Hippocampal formation (tissue), 2 donors: ENCODE measurements around the gene NR1H4.
A peak's percentile ranks its signal among the peaks of the same experiment; 100 is the strongest.
"Not testable (repeated sequence)": the region's sequence is repeated elsewhere in the genome, so short reads cannot be mapped to it uniquely, and the experiment has no call there.

ENCODE experiments used
- DNase-seq, 2 donors: peaks; one replicate each; lab custom pipeline; 2025; lab: John Stamatoyannopoulos, UW

NR1H4 gene

GRCh38 chr12:100515968-100516367 lies 42.3 kb downstream of the NR1H4 start:
- no peak for DNase-seq

DNA sequence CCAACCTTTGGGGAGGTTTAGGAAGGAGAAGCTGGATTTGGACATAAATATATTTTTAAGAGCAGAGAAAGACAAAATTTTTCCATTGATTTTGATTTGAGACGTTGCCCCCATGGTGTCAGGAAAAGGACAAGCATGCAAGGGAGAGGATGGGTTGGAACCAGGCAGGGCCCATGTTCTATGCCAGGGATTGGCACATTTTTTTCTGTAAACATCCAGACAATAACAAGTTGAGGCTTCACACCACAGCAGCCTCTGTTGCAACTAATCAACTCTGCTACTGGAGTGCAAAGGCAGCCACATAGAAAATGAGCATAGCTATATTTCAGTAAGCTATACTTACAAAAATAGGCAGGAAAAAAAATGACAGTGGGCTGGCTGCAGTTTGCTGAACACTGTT lies 44.7 kb downstream of the NR1H4 start:
- DNase-seq: no peak

DNA sequence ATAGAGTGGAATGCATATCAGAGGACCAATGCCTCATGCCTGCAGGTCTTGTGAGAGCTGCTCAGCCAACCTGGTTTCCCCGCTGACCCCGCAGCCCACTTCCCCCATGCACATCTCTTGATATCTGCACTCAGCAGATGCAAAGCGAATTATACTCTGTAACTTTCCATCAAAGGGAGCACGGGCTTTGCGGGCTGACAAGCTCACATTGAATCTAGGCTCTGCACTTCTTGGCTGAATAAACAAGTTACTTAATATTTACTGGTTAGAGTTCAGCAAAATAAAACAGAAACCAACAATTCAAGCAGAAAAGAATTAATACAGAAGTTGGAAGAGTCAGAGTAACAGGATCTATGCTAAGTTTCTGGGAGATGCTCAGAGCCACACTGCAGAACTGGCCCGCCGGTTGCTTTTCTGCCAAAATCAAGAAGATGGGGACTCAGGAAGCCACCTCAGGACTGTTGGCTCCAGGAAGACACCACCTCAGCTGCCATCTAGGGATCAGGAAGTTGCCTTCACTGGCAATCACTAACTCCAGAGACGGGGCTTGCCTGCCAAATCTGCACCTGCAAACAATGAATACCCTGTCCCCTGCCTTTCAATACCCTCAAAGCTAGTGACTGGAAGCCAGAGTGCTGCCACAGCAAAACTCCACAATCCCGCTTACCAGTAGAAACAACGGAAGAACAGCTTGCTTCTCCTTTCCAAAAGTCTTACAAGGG lies 46.5 kb downstream of the NR1H4 start:
- no peak for DNase-seq

DNA sequence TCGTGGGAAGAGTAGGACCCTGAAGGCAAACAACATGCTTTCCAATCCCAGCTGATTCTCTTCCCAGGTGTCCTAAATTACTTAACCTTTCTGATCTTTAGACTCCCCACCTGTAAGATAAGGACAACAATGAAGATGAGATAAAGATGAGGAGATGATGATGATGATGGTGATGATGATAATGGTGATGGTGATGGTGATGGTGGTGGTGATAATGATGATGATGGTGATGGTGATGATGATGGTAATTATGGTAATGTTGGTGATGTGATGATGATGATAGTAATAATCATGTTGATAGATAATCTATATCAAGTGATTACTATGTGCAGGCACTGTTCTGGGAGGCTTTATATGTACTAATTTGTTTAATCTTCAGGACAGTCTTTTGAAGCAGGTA lies 48.3 kb downstream of the NR1H4 start:
- DNase-seq: no peak

GRCh38 chr12:100528034-100528433 lies 54.4 kb downstream of the NR1H4 start:
- no peak for DNase-seq

DNA sequence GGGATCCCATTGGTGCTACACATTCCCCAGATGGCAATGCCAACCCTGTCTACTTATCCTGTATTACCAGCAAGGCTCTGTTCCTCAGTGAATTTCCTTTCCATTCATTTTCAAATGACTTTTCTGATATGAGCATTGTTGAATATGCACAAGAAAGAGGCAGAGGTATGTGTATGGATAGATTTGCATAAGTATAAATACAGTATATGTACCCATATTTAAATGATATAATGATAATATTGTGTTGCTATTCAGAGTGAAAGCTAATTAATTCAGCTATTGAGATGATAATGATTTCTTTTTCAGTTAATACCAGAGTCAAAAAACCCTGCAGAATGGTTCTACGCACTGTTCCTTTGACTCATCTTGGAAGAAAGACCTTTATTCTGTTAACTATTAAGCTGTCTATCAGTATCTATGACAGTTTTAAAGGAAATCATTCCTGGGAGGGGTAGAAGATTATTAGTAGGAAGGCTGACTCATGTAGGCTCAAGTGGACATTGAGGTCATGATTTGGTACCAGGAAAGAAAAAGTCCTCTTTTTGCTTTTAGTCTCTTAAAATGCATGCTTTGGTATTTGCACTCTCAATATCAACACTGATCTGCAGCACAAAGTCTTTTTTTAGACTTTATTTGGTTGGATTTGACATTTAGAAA lies 54.9 kb downstream of the NR1H4 start:
- no peak for DNase-seq

- no peak for DNase-seq
Observed at GRCh38 chr12:100529756-100530350, 56.2 kb downstream of the NR1H4 start.

DNA sequence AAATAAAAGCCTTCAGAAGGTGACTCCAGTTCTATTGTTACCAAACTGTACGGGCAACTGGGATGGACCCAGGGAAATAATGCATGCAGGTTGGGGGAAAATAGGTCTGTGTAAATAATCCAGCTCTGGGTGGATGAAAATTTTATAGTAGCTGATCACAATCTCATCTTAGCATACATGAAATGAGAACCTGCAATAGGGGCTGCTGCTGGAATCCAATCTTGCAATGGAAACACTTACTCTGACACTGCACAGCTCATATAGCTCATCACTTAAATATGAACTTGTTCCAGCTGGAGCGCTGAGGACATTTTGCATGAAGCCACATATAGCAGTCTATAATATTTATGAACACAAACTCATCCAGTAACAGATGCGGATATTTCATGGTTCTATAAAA lies 59.7 kb downstream of the NR1H4 start:
- no peak for DNase-seq

GRCh38 chr12:100534625-100535227 lies 61.1 kb downstream of the NR1H4 start:
- DNase-seq: no peak

DNA sequence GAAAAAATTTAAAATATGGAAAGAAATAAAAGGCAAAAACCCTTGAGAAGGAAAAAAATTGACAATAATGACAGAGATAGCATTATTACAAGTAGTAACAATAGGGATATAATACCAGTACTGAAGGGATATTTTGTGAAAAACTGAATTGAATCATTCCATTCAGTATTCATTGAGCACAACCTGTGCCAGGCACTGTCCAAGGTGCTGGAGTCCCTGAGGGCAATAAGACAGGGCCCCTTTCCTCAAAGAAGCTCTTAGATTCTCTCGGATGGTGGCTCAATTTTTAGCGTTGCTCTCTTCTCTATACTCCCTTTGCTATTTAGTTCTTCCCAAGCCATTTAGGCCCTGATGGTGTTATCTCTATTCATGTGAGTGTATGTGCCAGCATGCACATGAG lies 65.5 kb downstream of the NR1H4 start:
- no peak for DNase-seq

DNA sequence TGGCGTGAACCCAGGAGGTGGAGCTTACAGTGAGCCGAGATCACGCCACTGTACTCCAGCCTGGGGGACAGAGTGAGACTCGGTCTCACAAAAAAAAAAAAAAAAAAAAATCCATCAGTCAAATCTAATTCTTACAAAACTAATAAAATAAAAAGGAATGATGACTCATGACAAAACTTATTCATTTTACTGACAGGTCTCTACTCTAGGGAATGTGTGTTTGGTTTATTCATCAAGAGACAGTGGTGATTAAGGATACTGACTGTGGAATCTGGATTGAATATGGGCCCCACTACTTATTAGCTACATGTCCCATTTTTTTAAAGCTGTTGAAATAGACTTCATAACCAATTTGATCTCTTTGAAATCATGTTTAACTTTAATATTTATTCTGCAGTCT lies 70.5 kb downstream of the NR1H4 start:
- no peak for DNase-seq

GRCh38 chr12:100545092-100545491 lies 71.4 kb downstream of the NR1H4 start:
- no peak for DNase-seq

- DNase-seq: peak in 1 of 2 donors; percentile 4
Observed at GRCh38 chr12:100553936-100554335, 80.3 kb downstream of the NR1H4 start.

- peak in 1 of 2 donors; percentile 77 for DNase-seq
Observed at GRCh38 chr12:100554608-100555077, 81.0 kb downstream of the NR1H4 start.

GRCh38 chr12:100555722-100556121 lies 82.1 kb downstream of the NR1H4 start:
- DNase-seq: no peak

- DNase-seq: no peak
Observed at GRCh38 chr12:100557357-100557756, 83.7 kb downstream of the NR1H4 start.

DNA sequence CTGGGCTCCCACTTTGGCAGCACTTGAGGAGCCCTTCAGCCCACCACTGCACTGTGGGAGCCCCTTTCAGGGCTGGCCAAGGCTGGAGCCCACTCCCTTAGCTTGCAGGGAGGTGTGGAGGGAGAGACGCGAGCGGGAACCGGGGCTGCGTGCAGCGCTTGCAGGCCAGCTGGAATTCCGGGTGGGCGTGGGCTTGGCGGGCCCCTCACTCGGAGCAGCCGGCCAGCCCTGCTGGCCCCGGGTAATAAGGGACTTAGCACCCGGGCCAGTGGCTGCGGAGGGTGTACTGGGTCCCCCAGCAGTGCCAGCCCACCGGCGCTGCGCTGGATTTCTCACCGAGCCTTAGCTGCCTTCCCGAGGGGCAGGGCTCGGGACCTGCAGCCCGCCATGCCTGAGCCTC lies 85.6 kb downstream of the NR1H4 start:
- not testable (repeated sequence) for DNase-seq

GRCh38 chr12:100564090-100564489 lies 90.4 kb downstream of the NR1H4 start:
- no peak for DNase-seq

GRCh38 chr12:100564905-100565467 lies 91.3 kb downstream of the NR1H4 start:
- DNase-seq: no peak

DNA sequence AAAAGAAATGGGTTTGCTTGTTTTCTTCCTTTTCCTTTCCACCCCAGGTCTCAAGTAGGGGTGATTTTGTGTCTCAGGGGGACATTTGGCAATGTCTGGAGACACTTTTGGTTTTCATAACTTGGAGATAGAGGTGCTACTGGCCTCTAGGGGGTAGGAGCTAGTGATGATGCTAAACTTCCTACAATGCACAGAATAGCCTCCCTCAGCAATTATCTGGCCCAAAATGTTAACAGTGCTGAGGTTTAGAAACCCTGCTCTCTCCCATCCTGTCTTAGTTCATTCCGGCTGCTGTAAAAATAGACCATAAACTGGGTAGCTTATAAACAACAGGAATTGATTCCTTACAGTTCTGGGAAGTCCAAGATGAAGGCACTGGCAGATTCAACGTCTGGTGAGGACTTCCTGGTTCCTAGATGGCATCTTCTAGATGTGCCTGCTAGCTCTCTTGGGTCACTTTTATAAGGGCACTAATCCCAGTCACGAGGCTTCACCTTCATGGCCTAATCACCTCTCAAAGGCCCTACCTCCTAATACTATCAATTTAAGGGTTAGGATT lies 92.4 kb downstream of the NR1H4 start:
- no peak for DNase-seq

- DNase-seq: peak; percentile 30 to 32
Observed at GRCh38 chr12:100566887-100567637, 93.4 kb downstream of the NR1H4 start.
